Body of pancreas (tissue), 4 donors: ENCODE measurements around the gene FES. TPM values are rescaled to one million over a fixed set of nuclear protein-coding genes. Genes with fewer than 3 reads are reported as not detected.

Experiments
- ATAC-seq: fragments of 150-250 bp; one replicate; pipeline ENCODE4 v1.9.1; 2016
- DNase-seq, 4 donors: peaks; one replicate each; pipeline ENCODE4 v3.0.0-alpha.2; 2019
- H3K27ac ChIP-seq, 4 donors: fragments of 200-600 bp; sonication (generic); 1 replicate in 3 of 4; 2 replicates in 1 of 4; pipeline versions ENCODE4 v1.5.1 to v1.6.1; 2016 to 2019; ENCODE audit warnings: mild to moderate bottlenecking in 1 of 4, mixed read lengths in 1 of 4, moderate library complexity in 1 of 4
- H3K27me3 ChIP-seq, 2 donors: fragments of 200-600 bp; sonication (generic); one replicate each; pipeline ENCODE4 v1.6.0; 2016; ENCODE audit warnings: mild to moderate bottlenecking in 1 of 2
- H3K36me3 ChIP-seq, 2 donors: fragments of 200-600 bp; sonication (generic); replicated peaks in 1 of 2; 2 replicates each; pipeline ENCODE4 v1.5.1; 2016; ENCODE audit warnings: low read depth in 2 of 2; ENCODE audit not compliant: insufficient read depth in 1 of 2
- H3K4me1 ChIP-seq: fragments of 200-600 bp; sonication (generic); one replicate; pipeline ENCODE4 v1.6.0; 2016
- H3K4me3 ChIP-seq, 2 donors: fragments of 200-600 bp; sonication (generic); 1 replicate in 1 of 2; 2 replicates in 1 of 2; pipeline ENCODE4 v1.5.1; 2016 to 2019
- H3K9me3 ChIP-seq, 3 donors: fragments of 200-600 bp; sonication (generic); 1 replicate in 2 of 3; 2 replicates in 1 of 3; pipeline ENCODE4 v1.5.1; 2016
- CTCF ChIP-seq, 7 experiments: fragments of 450-650 bp in 4 of 7; fragments of 200-600 bp in 3 of 7; sonication (generic) in 3 of 7; IDR thresholded peaks; one replicate each; pipeline ENCODE4 v1.5.1; 2016 to 2019; ENCODE audit warnings: antibody characterized with exemption in 7 of 7
- POLR2A ChIP-seq, 3 donors: fragments of 450-650 bp; IDR thresholded peaks; one replicate each; pipeline ENCODE4 v1.6.1; 2016; ENCODE audit warnings: antibody characterized with exemption in 3 of 3, mild to moderate bottlenecking in 2 of 3
- WGBS, 2 donors: methylation state at CpG; one replicate each; pipeline ENCODE4 v1.1.5; 2017; 5-methylcytosine and 5-hydroxymethylcytosine counted together
- intact Hi-C: fragments of 100-400 bp; cut with DNase I; formaldehyde crosslinking; loops from one replicate; pipeline ENCODE4 v1.15.1; 2023
- total RNA-seq, 2 donors: library from RNA; depleted of rRNA; stranded (reverse); fragments of >200 nt; gene quantifications; one replicate each; pipeline ENCODE4 v1.1.0, GENCODE V29; 2016

Gene FES
- total RNA-seq, 2 donors from 2014 or later: 16.9 to 24.4 TPM

GRCh38 chr15:90902840-90903732 lies 18.8 kb downstream of the FES start, which contains the start of gene MAN2A2:
Gene MAN2A2 (plus strand): TSS chr15:90903302. CDS start chr15:90904208, 906 bp downstream.
- TF ChIP-seq CTCF (IDR thresholded peaks at IDR 0.05) (no peak), POLR2A (IDR thresholded peaks at IDR 0.05) (peak; percentile 78 to 85 (median 82))
- WGBS, 2 donors: 0 to 1% methylated on average over 8 to 64 of the region's 81 CpGs
- Histone ChIP-seq H3K4me3 (peak within 1 kb of the TSS; percentile 42 to 45), H3K27ac (peak within 1 kb of the TSS; percentile 92 to 96 (median 94)), H3K4me1 (peaks cover 57% of the 10 kb centered on the region), H3K9me3 (no peaks in the 10 kb centered on the region), H3K36me3 (peaks cover 0 to 5% of the 10 kb centered on the region in 2 donors), H3K27me3 (no peaks in the 10 kb centered on the region)
- ATAC-seq (peak; percentile 78), DNase-seq (peak; percentile 90 to 91 (median 90))
- intact Hi-C loops: no loop called here

- peak overlapping the region; percentile 92 to 96 (median 94) for H3K27ac ChIP-seq
- intact Hi-C loops: no loop called here
- peak in 4 of 7 experiments; percentile 16 to 28 (median 20) for TF ChIP-seq CTCF (IDR thresholded peaks at IDR 0.05)
- TF ChIP-seq POLR2A (IDR thresholded peaks at IDR 0.05): no peak
Observed at GRCh38 chr15:90903733-90904536, 19.6 kb downstream of the FES start.

GRCh38 chr15:90904746-90905145 lies 20.4 kb downstream of the FES start:
- H3K27ac ChIP-seq: peak overlapping the region in 3 of 4 donors; percentile 72 to 96 (median 74)

More at GRCh38 chr15:90903733-90904536, 19.6 kb downstream of the FES start:
- DNase-seq (peak; percentile 39 to 63 (median 60)), ATAC-seq (peak; percentile 12)
- 45 to 48% methylated on average over 15 to 18 of the region's 18 CpGs for WGBS, 2 donors
- no peaks in the 10 kb centered on the region for H3K27me3 ChIP-seq
- H3K9me3 ChIP-seq: no peaks in the 10 kb centered on the region
- H3K36me3 ChIP-seq: peaks cover 0 to 7% of the 10 kb centered on the region in 2 donors
- H3K4me1 ChIP-seq: peaks cover 57% of the 10 kb centered on the region
- H3K4me3 ChIP-seq: peak overlapping the region in 1 of 2 donors; percentile 45

More at GRCh38 chr15:90904746-90905145, 20.4 kb downstream of the FES start:
- H3K4me3 ChIP-seq: no peak overlapping the region
- ATAC-seq: no peak
- no peak for DNase-seq
- intact Hi-C loops: no loop called here
- no peaks in the 10 kb centered on the region for H3K9me3 ChIP-seq
- 87 to 98% methylated on average over 7 to 9 of the region's 9 CpGs for WGBS, 2 donors
- H3K36me3 ChIP-seq: peaks cover 0 to 13% of the 10 kb centered on the region in 2 donors
- peaks cover 57% of the 10 kb centered on the region for H3K4me1 ChIP-seq
- H3K27me3 ChIP-seq: no peaks in the 10 kb centered on the region
- TF ChIP-seq POLR2A (IDR thresholded peaks at IDR 0.05): no peak
- TF ChIP-seq CTCF (IDR thresholded peaks at IDR 0.05): no peak
